ENCODE measurements around the gene ARHGAP26. TPM values are rescaled to one million over a fixed set of nuclear protein-coding genes. Genes with fewer than 3 reads are reported as not detected.

The ARHGAP26 gene
- total RNA-seq, 4 donors from 2014 or later: 12.4 to 49.5 (median 31.8) TPM

DNA sequence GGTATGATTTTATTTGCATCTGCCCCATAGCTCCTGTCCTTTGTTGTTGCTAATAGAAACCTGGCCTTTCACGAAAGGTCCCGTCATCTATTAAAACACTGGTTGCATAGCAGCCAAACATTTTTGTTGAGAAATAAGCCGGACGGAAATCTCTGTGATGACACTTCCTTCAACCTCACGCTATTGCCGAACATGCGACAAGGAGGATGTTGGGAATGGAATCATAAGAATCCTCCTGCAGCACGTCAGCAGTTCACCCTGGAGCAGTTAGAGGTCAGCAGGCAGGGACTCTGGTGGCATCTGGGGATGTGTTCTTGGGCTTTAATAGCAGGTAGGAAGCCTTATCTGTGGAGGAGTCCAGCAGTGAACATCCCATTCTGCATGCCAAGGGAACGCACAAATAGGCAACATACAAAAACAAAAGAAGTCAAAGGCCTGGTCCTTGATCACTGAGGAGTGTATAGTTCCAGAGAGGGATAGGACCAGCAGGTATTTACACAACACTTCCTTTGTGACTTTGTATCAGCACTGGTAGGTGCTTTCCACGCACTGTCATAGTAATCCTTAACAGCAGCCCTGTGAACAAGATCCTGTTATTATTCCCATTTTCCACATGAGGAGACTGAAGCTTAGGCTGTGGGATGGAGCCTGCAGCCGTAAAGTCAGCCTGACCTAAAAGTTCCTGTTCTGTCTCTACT lies 33.4 kb downstream of the ARHGAP26 start:
- Histone ChIP-seq H3K36me3 (no peaks in the 10 kb centered on the region), H3K27me3 (no peaks in the 10 kb centered on the region), H3K4me3 (no peak overlapping the region), H3K9me3 (no peaks in the 10 kb centered on the region), H3K27ac (peak overlapping the region; percentile 3 to 25), H3K4me1 (no peaks in the 10 kb centered on the region)
- no peak for TF ChIP-seq POLR2A (IDR thresholded peaks at IDR 0.05)
- TF ChIP-seq, protein P1, sequence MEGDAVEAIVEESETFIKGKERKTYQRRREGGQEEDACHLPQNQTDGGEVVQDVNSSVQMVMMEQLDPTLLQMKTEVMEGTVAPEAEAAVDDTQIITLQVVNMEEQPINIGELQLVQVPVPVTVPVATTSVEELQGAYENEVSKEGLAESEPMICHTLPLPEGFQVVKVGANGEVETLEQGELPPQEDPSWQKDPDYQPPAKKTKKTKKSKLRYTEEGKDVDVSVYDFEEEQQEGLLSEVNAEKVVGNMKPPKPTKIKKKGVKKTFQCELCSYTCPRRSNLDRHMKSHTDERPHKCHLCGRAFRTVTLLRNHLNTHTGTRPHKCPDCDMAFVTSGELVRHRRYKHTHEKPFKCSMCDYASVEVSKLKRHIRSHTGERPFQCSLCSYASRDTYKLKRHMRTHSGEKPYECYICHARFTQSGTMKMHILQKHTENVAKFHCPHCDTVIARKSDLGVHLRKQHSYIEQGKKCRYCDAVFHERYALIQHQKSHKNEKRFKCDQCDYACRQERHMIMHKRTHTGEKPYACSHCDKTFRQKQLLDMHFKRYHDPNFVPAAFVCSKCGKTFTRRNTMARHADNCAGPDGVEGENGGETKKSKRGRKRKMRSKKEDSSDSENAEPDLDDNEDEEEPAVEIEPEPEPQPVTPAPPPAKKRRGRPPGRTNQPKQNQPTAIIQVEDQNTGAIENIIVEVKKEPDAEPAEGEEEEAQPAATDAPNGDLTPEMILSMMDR (IDR thresholded peaks at IDR 0.05): no peak
- intact Hi-C loops (cut with DNase I; ENCODE audit: low total_unique reads): no loop called here
- peak in 1 of 2 donors; percentile 60 for DNase-seq

DNA sequence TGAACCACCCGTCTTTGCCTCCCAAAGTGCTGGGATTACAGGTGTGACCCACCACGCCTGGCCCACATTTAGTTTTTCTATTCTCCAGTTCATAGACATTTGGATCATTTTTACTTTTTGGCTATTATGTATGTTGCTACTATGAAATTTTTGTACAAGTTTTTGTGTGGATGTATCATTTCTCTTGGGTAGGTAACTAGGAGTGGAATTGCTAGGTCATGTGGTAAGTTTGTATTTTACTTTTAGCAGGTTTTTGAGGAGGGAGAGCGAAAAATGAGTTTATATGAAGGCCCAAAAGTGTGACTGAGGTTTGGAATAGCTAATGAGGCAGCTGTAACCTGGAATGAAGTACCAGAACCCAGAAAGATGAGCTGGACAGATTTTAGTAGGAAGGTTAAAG lies 35.2 kb downstream of the ARHGAP26 start:
- H3K27me3 ChIP-seq: no peaks in the 10 kb centered on the region
- no peak overlapping the region for H3K4me3 ChIP-seq
- intact Hi-C loops (cut with DNase I; ENCODE audit: low total_unique reads): no loop called here
- no peak for DNase-seq
- H3K36me3 ChIP-seq: no peaks in the 10 kb centered on the region
- no peak for TF ChIP-seq POLR2A (IDR thresholded peaks at IDR 0.05)
- TF ChIP-seq, protein P1 (IDR thresholded peaks at IDR 0.05): no peak
- H3K9me3 ChIP-seq: no peaks in the 10 kb centered on the region
- no peak overlapping the region for H3K27ac ChIP-seq
- H3K4me1 ChIP-seq: peaks cover 7 to 10% of the 10 kb centered on the region in 2 donors

DNA sequence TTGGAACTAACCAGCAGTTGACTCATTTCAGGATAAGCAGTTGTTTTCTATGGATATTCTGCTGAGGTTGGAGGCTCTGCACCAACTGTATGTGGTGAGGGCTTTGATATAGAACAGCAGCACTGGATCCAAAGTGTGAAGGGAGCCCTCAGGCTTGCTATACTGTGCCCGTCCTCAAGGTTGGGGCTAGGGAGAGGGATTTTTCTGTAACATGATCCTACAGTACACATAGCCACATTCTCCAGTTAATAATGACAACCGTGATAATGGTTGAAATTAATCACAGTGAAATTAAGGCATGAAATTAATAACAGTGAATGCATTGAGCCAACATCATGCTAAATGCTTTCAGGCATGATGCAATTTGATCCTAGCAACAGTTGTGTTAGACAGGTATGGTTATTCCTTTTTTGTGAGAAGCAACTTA lies 36.7 kb downstream of the ARHGAP26 start:
- H3K4me3 ChIP-seq: no peak overlapping the region
- no peaks in the 10 kb centered on the region for H3K9me3 ChIP-seq
- intact Hi-C loops (cut with DNase I; ENCODE audit: low total_unique reads): no loop called here
- TF ChIP-seq, protein P1 (IDR thresholded peaks at IDR 0.05): no peak
- TF ChIP-seq POLR2A (IDR thresholded peaks at IDR 0.05): no peak
- H3K4me1 ChIP-seq: peaks cover 7 to 16% of the 10 kb centered on the region in 2 donors
- H3K27me3 ChIP-seq: no peaks in the 10 kb centered on the region
- no peak for DNase-seq
- no peak overlapping the region for H3K27ac ChIP-seq
- H3K36me3 ChIP-seq: no peaks in the 10 kb centered on the region

DNA sequence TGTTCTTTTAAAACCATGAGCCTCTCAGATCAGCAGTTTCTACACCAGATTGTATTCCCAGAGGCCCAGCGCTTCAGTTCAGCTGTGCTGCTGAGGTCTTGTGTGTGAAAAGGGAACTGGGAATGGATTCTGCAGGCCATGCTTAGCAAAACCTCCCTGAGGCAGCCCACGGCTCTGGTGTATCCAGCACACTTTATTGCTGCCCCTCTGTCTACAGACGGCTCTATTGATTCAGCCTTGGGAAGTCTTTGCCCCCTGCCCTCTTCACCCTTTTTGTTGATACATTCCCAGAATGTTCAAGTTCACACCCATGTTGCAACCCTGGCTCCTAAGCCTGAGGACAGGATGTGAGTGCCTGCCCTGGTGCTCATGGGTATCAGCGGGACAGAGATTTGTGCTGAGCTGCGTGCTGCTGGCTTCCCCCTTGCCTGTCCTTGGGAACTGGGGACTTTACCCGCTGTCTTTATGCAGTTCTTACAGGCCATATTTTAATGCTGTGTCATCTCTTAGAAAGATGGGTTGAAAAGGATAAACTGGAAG lies 37.3 kb downstream of the ARHGAP26 start:
- DNase-seq: no peak
- TF ChIP-seq POLR2A (IDR thresholded peaks at IDR 0.05): no peak
- TF ChIP-seq, protein P1 (IDR thresholded peaks at IDR 0.05): no peak
- Histone ChIP-seq H3K27me3 (no peaks in the 10 kb centered on the region), H3K27ac (no peak overlapping the region), H3K36me3 (no peaks in the 10 kb centered on the region), H3K4me1 (peaks cover 7 to 17% of the 10 kb centered on the region in 2 donors), H3K4me3 (no peak overlapping the region), H3K9me3 (no peaks in the 10 kb centered on the region)
- intact Hi-C loops (cut with DNase I; ENCODE audit: low total_unique reads): no loop called here

DNA sequence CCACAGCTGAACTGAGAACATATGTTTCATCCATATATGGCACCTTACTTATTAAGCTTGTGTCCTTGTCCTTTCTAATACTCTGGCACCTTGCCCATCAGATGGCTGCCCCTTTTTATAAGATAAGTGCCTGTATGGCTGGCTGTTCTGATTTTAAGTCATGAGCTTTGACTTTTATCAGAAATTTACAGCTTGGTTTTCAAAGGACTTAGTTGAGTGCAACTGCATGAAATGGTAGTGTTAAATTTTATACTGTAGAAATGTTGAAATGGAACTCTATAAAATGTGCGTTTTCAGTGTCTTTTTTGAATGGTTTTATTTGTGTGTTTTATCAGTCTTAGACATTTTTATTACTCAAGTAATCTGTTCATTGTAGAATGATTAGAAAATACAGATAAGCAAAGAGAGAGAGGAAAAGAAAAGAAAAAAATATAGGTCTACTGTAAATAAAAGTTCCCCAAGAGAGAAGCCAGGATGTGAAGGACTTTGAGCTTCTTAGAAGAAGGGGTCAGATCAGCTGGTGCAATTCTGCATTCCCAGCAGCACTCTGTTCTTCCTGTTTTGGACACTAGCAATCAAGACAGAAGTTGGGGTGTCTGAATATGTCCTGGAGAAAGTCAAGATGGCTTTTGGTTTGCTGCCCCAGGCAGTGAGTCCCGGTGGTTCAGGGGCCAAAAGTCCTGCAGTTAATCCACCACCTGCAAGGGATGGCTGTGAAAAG lies 38.9 kb downstream of the ARHGAP26 start:
- DNase-seq: no peak
- Histone ChIP-seq H3K9me3 (no peaks in the 10 kb centered on the region), H3K4me1 (peaks cover 7 to 17% of the 10 kb centered on the region in 2 donors), H3K36me3 (no peaks in the 10 kb centered on the region), H3K4me3 (no peak overlapping the region), H3K27me3 (no peaks in the 10 kb centered on the region), H3K27ac (no peak overlapping the region)
- intact Hi-C loops (cut with DNase I; ENCODE audit: low total_unique reads): no loop called here
- TF ChIP-seq, protein P1 (IDR thresholded peaks at IDR 0.05): no peak
- TF ChIP-seq POLR2A (IDR thresholded peaks at IDR 0.05): no peak
